ENCODE results near the gene CFAP97D1.

The CFAP97D1 gene

DNA sequence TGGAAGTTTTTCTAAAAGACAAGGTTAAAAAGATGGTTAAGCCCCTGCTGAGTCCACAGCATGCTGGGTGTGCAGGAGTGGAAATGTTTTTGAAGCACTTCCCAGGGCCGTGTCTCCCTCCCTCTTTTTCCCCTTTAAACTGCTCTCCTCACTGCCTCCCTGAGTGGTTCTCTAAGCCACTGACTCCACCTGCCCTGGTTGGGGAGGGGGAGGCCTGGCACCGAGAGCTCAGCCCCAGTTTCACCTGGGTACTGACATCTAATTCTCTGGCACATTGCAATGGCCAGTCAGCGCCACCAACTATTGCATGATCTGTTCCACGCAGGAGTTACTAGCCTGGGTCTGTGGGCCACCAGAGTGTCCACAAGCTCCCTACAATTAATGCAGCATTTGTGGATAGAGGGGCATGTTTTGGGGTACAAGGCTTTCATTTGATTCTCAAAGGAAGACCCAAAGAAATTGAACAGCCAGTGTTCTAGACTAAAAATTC lies 30.0 kb downstream of the CFAP97D1 start:
- ATAC-seq (replicated peaks; ENCODE audit: extremely low read depth, poor library complexity, severe bottlenecking) (no peak), DNase-seq (ENCODE audit: low spot score in 2 of 2) (no peak)
- H3K4me3 Mint-ChIP-seq = no peak overlapping the region
- H3K27me3 Mint-ChIP-seq = peaks cover 37% of the 10 kb centered on the region
- H3K9me3 Mint-ChIP-seq = no peaks in the 10 kb centered on the region
- H3K4me1 Mint-ChIP-seq = no peaks in the 10 kb centered on the region
- no peak overlapping the region for H3K27ac Mint-ChIP-seq (ENCODE audit: low read depth)
- peaks cover 2% of the 10 kb centered on the region for H3K36me3 Mint-ChIP-seq (ENCODE audit: insufficient read depth)

DNA sequence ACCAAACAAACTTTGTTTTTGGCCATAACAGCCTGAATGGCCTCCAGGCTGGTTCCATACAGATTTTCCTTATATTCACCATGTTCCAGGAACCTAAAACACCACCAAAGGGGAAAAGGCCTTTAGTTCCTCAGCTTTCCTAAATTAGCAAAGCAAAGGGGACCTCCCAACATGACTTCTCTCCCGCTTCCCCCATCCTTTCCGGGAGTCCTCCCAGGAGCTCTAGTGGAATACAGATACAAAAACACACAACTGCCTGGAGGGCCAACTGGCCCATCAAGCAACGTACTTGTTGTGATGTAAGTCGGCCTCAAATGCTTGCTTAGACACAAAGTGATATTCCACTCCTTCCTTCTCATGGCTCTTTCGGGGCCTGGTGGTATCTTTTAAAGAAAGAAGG lies 30.6 kb downstream of the CFAP97D1 start:
- Mint-ChIP-seq H3K4me3 (no peak overlapping the region), H3K4me1 (no peaks in the 10 kb centered on the region), H3K27me3 (peaks cover 33% of the 10 kb centered on the region), H3K27ac (ENCODE audit: low read depth) (no peak overlapping the region), H3K9me3 (no peaks in the 10 kb centered on the region), H3K36me3 (ENCODE audit: insufficient read depth) (peaks cover 2% of the 10 kb centered on the region)
- ATAC-seq (replicated peaks; ENCODE audit: extremely low read depth, poor library complexity, severe bottlenecking) (no peak), DNase-seq (ENCODE audit: low spot score in 2 of 2) (no peak)

DNA sequence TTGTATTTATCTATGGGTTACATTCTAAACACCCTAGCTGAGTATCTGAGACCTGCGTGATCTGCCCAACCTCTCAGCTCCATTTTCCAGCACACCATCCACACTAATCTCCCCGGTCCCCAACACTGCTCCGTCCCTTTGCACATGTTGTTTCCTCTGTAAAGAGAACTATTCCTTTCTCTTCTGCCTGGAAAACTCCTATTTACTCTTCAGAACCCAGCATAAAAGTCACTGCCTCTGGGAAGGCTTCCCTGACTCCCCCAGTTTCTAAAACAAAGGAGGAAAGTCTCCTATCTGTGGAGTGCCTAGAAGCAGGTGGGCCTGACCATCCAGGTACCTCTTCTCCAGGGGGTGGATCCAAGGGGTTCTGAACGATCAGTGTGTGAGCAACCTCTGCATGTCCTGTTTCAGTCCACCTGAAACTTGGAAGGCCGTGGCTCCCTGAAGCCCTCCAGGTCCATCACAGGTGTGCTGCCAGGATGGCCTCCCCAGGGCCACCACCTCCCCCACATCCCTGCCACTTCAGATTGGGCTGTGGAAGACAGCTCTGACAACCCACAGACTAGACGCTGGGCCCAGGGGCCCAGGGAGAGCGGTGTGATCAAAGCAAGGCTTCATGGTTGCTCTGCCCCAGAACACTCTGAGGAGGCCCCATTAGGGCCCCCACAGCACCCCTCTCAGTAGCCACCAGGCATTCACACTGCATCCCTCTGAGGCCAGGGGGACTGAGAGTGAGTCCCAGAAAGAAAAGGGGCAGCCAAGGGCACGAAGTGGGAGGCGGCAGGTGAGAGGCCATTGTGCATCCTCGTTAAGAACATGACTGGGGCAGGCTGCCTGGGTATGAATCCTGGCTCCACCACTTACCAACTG lies 32.4 kb downstream of the CFAP97D1 start:
- Mint-ChIP-seq H3K36me3 (ENCODE audit: insufficient read depth) (no peaks in the 10 kb centered on the region), H3K27me3 (peaks cover 33% of the 10 kb centered on the region), H3K4me1 (no peaks in the 10 kb centered on the region), H3K27ac (ENCODE audit: low read depth) (no peak overlapping the region), H3K4me3 (no peak overlapping the region), H3K9me3 (no peaks in the 10 kb centered on the region)
- DNase-seq (ENCODE audit: low spot score in 2 of 2) = no peak
- ATAC-seq (replicated peaks; ENCODE audit: extremely low read depth, poor library complexity, severe bottlenecking) = no peak

DNA sequence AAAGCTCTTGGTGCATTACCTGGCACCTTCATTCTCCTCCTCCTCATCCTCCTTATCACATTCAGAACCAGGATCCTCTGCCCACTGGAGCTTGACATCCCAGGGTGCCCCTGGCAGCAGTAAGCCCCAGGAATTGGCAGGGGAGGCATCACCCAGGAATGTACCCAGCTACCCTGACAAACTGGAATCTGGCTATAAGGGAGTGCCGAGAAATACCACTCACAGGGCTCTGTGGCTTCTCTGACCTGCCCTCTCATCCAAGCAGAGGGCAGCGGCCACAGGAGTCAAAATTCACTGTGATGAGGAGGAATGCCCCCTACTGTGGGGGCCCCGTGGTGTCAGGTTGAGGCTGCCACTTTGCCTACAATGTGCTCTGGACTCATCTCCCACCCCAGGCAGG lies 33.2 kb downstream of the CFAP97D1 start:
- Mint-ChIP-seq H3K4me1 (no peaks in the 10 kb centered on the region), H3K36me3 (ENCODE audit: insufficient read depth) (no peaks in the 10 kb centered on the region), H3K9me3 (no peaks in the 10 kb centered on the region), H3K27me3 (peaks cover 33% of the 10 kb centered on the region), H3K4me3 (no peak overlapping the region), H3K27ac (ENCODE audit: low read depth) (no peak overlapping the region)
- no peak for ATAC-seq (replicated peaks; ENCODE audit: extremely low read depth, poor library complexity, severe bottlenecking)
- no peak for DNase-seq (ENCODE audit: low spot score in 2 of 2)

DNA sequence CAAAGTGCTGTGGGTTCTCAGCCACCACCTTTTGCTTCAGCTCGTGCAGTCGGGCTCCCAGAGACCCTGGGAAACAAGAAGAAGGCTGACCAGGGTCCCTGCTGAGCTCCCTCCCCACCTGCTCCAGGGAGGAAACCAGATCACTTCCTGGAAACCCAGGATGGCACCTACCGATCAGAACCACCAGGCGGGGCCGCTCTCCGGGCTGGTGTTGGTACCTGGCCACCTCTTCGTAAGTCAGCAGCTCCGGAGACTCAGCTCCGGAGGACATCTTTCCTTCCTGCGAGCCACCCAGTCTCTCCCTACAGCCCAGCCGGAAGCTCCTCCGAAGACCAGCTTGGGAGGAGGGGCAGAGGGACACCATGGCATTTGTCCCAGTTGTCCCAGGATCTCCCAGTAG lies 33.8 kb downstream of the CFAP97D1 start:
- Mint-ChIP-seq H3K4me1 (no peaks in the 10 kb centered on the region), H3K9me3 (no peaks in the 10 kb centered on the region), H3K27me3 (peaks cover 33% of the 10 kb centered on the region), H3K4me3 (no peak overlapping the region), H3K27ac (ENCODE audit: low read depth) (no peak overlapping the region), H3K36me3 (ENCODE audit: insufficient read depth) (no peaks in the 10 kb centered on the region)
- DNase-seq (ENCODE audit: low spot score in 2 of 2) (no peak), ATAC-seq (replicated peaks; ENCODE audit: extremely low read depth, poor library complexity, severe bottlenecking) (no peak)

DNA sequence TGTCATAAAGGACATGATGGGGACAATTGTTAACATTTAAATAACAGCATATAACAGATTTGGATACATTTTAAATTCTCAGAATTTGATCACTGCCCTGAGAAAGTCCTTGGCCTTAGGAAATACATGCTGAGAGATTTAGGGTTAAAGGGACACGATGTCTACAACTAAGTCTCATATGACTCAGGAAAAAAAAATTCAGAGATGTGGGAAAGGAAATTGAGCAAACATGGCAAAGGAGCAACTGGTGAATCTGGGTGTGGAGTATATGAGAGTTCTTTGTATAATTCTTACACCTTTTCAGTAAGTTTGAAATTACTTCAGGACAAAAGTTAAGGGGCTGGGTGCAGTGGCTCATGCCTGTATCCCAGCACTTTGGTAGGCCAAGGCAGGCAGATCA lies 34.5 kb downstream of the CFAP97D1 start:
- H3K36me3 Mint-ChIP-seq (ENCODE audit: insufficient read depth) = no peaks in the 10 kb centered on the region
- no peak for DNase-seq (ENCODE audit: low spot score in 2 of 2)
- ATAC-seq (replicated peaks; ENCODE audit: extremely low read depth, poor library complexity, severe bottlenecking) = no peak
- H3K27me3 Mint-ChIP-seq = peaks cover 33% of the 10 kb centered on the region
- H3K27ac Mint-ChIP-seq (ENCODE audit: low read depth) = no peak overlapping the region
- H3K4me1 Mint-ChIP-seq = no peaks in the 10 kb centered on the region
- H3K9me3 Mint-ChIP-seq = no peaks in the 10 kb centered on the region
- no peak overlapping the region for H3K4me3 Mint-ChIP-seq

DNA sequence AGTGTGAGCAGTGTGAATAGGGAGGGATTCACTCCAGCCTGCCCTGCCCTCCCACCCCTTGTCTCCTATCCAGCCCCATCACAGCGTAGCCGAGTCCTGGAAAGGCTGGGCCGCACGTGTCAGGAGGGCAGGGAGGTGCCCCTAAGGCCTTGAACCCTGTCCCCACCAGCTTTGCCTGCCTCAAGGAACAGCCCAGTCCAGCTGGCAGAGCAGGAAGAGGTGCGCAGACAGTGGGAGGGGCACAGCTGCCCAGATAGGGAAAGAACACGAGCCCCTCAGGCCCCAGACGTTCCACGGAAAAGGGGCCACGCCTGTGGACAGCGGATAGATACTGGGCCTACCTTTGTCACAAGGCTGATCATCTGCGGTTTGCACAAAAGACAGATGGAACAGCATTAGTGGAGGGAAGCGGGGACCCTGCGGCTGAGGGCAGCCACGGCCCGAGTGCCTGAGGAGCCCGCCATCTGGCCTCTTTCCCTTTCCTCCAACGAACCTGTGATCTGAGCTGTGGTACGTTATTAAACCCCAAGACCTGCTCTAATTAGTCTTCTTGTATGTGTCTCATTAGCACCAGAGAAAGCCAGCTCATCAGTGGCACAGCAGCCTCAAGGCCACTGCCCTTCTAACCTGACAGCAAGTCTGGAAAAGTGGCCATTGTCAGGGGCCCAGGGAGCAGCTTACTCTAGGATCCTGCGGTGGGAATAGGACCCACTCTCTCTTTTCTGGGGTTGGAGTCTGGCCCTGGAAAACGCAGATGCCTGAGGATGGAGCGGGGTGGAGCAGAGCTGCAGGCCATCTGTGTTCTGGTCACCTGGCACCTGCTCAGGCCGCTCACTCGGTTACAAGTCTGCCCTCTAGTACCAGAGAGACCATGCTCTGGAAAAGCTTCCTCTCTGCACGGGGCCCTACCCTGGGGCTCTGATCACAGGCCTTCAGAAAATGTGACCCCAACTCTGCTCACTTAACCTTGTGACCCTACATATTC lies 36.4 kb downstream of the CFAP97D1 start:
- no peak for DNase-seq (ENCODE audit: low spot score in 2 of 2)
- peaks cover 19% of the 10 kb centered on the region for H3K27me3 Mint-ChIP-seq
- peaks cover 1% of the 10 kb centered on the region for H3K36me3 Mint-ChIP-seq (ENCODE audit: insufficient read depth)

DNA sequence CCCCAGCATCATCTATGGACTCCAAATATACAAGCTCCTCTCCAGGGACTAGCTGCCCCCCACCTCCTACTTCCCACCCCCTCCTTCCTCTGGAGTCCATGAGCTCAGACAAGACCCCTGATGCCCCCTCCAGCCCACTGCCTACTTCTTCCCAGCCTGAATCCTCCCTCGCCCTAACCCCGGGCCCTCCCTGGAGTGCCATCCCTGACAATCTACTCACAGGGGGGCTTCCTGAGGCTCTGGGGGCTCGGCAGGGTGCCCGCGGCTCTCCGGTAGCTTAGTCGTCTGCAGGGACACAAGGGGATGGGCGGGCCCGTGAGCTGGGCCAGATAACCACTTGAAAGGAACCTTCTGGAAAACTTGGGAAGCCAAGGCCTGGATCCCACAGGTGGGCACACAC lies 37.6 kb downstream of the CFAP97D1 start:
- Mint-ChIP-seq H3K27me3 (peaks cover 8% of the 10 kb centered on the region), H3K4me3 (no peak overlapping the region), H3K9me3 (no peaks in the 10 kb centered on the region), H3K4me1 (no peaks in the 10 kb centered on the region), H3K36me3 (ENCODE audit: insufficient read depth) (peaks cover 1% of the 10 kb centered on the region), H3K27ac (ENCODE audit: low read depth) (no peak overlapping the region)
- DNase-seq (ENCODE audit: low spot score in 2 of 2) = no peak
- no peak for ATAC-seq (replicated peaks; ENCODE audit: extremely low read depth, poor library complexity, severe bottlenecking)

More for the DNA sequence above, 36.4 kb downstream of the CFAP97D1 start:
- H3K9me3 Mint-ChIP-seq = no peaks in the 10 kb centered on the region
- no peak for ATAC-seq (replicated peaks; ENCODE audit: extremely low read depth, poor library complexity, severe bottlenecking)
- H3K27ac Mint-ChIP-seq (ENCODE audit: low read depth) = peak overlapping the region; percentile 22
- H3K4me1 Mint-ChIP-seq = no peaks in the 10 kb centered on the region
- no peak overlapping the region for H3K4me3 Mint-ChIP-seq

DNA sequence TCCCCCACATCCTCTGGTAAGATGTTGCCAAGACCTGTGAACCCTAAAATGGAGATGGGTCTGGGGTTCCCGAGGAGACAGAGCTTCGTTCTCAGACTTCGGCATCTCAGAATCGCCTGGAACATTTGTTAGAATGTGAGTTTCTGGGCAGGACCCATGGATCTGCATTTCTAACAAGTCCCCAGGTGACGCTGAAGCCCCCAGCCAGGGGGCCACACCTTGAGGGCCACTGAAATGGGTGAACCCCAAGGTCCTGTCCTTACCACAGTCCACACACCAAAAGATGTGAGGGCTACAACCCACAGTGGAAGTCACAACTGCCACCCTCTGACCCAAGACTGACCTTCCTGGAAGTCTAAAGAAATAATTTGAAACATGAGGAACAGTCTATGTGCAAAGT lies 38.7 kb downstream of the CFAP97D1 start:
- Mint-ChIP-seq H3K27ac (ENCODE audit: low read depth) (no peak overlapping the region), H3K4me1 (no peaks in the 10 kb centered on the region), H3K27me3 (no peaks in the 10 kb centered on the region), H3K36me3 (ENCODE audit: insufficient read depth) (peaks cover 1% of the 10 kb centered on the region), H3K4me3 (no peak overlapping the region), H3K9me3 (no peaks in the 10 kb centered on the region)
- DNase-seq (ENCODE audit: low spot score in 2 of 2) = no peak
- no peak for ATAC-seq (replicated peaks; ENCODE audit: extremely low read depth, poor library complexity, severe bottlenecking)

DNA sequence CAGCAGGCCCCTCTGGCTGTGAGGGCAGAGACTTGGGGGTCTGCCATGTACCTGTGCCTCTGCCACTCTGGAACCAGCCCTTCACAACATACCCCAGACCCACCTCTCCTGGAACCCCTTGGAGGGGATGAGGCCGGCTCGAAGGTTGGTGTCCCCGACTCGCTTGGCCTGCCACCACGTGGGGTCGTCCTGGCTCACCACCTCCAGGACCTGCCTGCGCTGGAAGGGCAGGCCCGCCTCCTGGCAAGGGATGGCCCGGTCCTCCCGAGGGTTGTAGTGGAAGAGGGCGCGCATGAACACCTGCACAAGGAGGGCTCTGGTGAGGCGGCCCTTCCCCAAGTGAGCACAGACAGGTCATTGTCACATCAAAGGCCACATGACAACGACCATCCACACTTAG lies 40.5 kb downstream of the CFAP97D1 start:
- DNase-seq (ENCODE audit: low spot score in 2 of 2) = no peak
- H3K4me1 Mint-ChIP-seq = no peaks in the 10 kb centered on the region
- H3K4me3 Mint-ChIP-seq = no peak overlapping the region
- H3K27me3 Mint-ChIP-seq = no peaks in the 10 kb centered on the region
- no peaks in the 10 kb centered on the region for H3K9me3 Mint-ChIP-seq
- H3K27ac Mint-ChIP-seq (ENCODE audit: low read depth) = no peak overlapping the region
- H3K36me3 Mint-ChIP-seq (ENCODE audit: insufficient read depth) = peaks cover 1% of the 10 kb centered on the region
- no peak for ATAC-seq (replicated peaks; ENCODE audit: extremely low read depth, poor library complexity, severe bottlenecking)

DNA sequence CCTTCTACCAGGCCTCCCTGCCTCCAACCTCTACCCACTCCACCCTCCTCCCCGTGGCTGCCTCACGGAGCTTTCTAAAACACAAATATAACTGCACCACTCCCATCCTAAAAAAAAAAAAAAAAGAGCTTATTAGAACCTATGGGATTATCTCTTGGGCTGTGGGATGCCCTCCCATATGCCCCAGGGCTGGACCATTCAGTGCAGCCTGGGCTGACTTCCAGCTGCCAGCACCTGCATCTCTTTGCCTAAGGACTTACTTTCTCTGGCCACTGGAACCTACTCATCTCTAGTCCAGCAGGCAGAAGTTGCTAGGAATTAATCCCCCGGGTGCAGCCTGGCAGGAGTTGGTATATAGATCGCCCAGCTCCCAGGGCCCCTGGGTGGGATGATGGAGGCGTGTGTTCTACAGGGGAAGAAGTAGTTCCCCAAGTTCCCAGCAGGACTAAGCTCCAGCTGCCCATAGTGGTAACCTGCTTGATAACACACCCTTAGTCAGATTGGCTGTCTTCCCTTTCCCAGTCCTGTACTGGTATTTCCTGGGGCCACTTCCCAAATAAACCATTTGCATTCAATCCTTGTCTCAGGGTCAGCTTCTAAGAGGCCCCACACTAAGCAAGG lies 42.4 kb downstream of the CFAP97D1 start:
- Mint-ChIP-seq H3K9me3 (no peaks in the 10 kb centered on the region), H3K36me3 (ENCODE audit: insufficient read depth) (peaks cover 1% of the 10 kb centered on the region), H3K4me3 (no peak overlapping the region), H3K27me3 (no peaks in the 10 kb centered on the region), H3K4me1 (no peaks in the 10 kb centered on the region), H3K27ac (ENCODE audit: low read depth) (no peak overlapping the region)
- no peak for DNase-seq (ENCODE audit: low spot score in 2 of 2)
- no peak for ATAC-seq (replicated peaks; ENCODE audit: extremely low read depth, poor library complexity, severe bottlenecking)

DNA sequence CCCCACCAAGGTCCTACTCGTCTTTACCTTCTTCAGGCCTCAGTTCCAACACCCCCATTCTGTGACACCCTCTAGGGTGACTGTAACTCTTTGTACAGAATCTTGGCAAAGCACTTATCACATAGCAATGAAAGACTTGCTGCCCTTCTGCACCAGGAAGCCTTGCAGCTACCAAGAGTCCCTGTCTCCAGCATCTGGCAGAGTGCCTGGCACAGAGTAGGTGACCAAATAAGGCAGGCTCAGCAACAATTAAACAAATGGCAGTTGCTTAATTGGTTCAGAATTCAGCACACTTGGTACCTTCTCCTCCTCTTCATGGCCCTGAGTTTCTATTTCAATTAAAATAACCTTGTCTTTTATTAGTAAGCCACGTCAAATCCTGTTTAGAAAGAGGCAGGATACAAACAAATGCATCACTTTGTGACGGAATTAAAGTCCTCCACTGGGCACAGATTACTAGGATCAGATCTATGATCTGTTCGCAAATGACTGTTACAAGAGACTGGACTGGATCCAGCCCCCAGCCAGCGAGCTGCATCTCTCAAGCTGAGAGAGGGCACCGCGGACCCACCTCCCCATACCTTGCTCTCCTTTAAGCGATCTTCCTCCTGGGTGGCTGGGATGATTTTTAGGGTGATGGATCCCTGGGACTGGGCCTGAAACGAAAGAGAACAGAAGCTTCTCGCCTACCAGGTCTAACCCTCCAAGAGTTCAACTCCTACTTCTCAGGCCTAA lies 43.3 kb downstream of the CFAP97D1 start:
- Mint-ChIP-seq H3K27ac (ENCODE audit: low read depth) (no peak overlapping the region), H3K4me1 (no peaks in the 10 kb centered on the region), H3K9me3 (no peaks in the 10 kb centered on the region), H3K4me3 (no peak overlapping the region), H3K27me3 (no peaks in the 10 kb centered on the region), H3K36me3 (ENCODE audit: insufficient read depth) (peaks cover 1% of the 10 kb centered on the region)
- DNase-seq (ENCODE audit: low spot score in 2 of 2) (no peak), ATAC-seq (replicated peaks; ENCODE audit: extremely low read depth, poor library complexity, severe bottlenecking) (no peak)

Data from central memory CD8-positive, alpha-beta T cell (primary cell).